OCI-LY1 (cell line): ENCODE data around the gene RPL7A.

ENCODE experiments used
- H2AFZ ChIP-seq: fragments of 200-600 bp; sonication (generic), shearing (Covaris generic); 2 replicates; pipeline ENCODE4 v1.6.0; 2014; ENCODE audit warnings: antibody characterized with exemption, mild to moderate bottlenecking, low read length
- H3F3A ChIP-seq: fragments of 200-600 bp; sonication (generic), shearing (Covaris generic); 2 replicates; pipeline ENCODE4 v1.6.0; 2014; ENCODE audit warnings: mild to moderate bottlenecking, antibody characterized with exemption, low read length, moderate library complexity; ENCODE audit not compliant: insufficient read depth
- H3K27ac ChIP-seq: fragments of 200-600 bp; sonication (generic); 2 replicates; pipeline ENCODE4 v1.5.1; 2014; ENCODE audit warnings: low read length, mixed run types, mild to moderate bottlenecking, low read depth; ENCODE audit not compliant: poor library complexity, severe bottlenecking
- H3K27me3 ChIP-seq: fragments of 200-600 bp; sonication (generic); 2 replicates; pipeline ENCODE4 v1.6.0; 2014; ENCODE audit warnings: antibody characterized with exemption, mild to moderate bottlenecking, low read length, moderate library complexity; ENCODE audit not compliant: insufficient read depth
- H3K36me3 ChIP-seq: fragments of 200-600 bp; sonication (generic); 2 replicates; pipeline ENCODE4 v1.6.1; 2014; ENCODE audit warnings: mild to moderate bottlenecking, antibody characterized with exemption, low read length, moderate library complexity, mixed read lengths; ENCODE audit not compliant: insufficient read depth
- H3K4me1 ChIP-seq: fragments of 200-600 bp; sonication (generic); 2 replicates; pipeline ENCODE4 v1.5.1; 2014; ENCODE audit warnings: mild to moderate bottlenecking, low read length, moderate library complexity; ENCODE audit not compliant: insufficient read depth, severe bottlenecking
- H3K4me2 ChIP-seq: fragments of 200-600 bp; sonication (generic), shearing (Covaris generic); 2 replicates; pipeline ENCODE4 v1.6.1; 2014; ENCODE audit warnings: low read length
- H3K4me3 ChIP-seq: fragments of 200-600 bp; sonication (generic); 2 replicates; pipeline ENCODE4 v1.5.1; 2014; ENCODE audit warnings: low read length, low read depth, mild to moderate bottlenecking, mixed read lengths; ENCODE audit not compliant: poor library complexity, severe bottlenecking
- H3K79me2 ChIP-seq: fragments of 200-600 bp; shearing (Covaris generic); 2 replicates; pipeline ENCODE4 v1.6.1; 2016; ENCODE audit warnings: mixed run types, low read length, mixed read lengths; ENCODE audit not compliant: insufficient read depth
- H3K9ac ChIP-seq: fragments of 200-600 bp; sonication (generic), shearing (Covaris generic); 2 replicates; pipeline ENCODE4 v1.6.1; 2014; ENCODE audit warnings: mild to moderate bottlenecking, low read length, mixed read lengths
- H3K9me2 ChIP-seq: fragments of 200-600 bp; sonication (generic), shearing (Covaris generic); 2 replicates; pipeline ENCODE4 v1.6.1; 2014; ENCODE audit warnings: low read depth, mild to moderate bottlenecking, low read length, mixed read lengths
- H3K9me3 ChIP-seq: fragments of 200-600 bp; shearing (Covaris generic); 2 replicates; pipeline ENCODE4 v1.6.1; 2014; ENCODE audit warnings: low read length, mixed read lengths
- H4K20me1 ChIP-seq: fragments of 200-600 bp; sonication (generic), shearing (Covaris generic); 2 replicates; pipeline ENCODE4 v1.6.0; 2016; ENCODE audit warnings: mild to moderate bottlenecking, low read length; ENCODE audit not compliant: insufficient read depth
- EZH2 ChIP-seq: fragments of 200-600 bp; sonication (generic), shearing (Covaris generic); IDR thresholded peaks from 2 replicates; pipeline ENCODE4 v1.8.0; 2017; ENCODE audit warnings: borderline replicate concordance, mixed run types, mild to moderate bottlenecking, antibody characterized with exemption, low read length, moderate library complexity, mixed read lengths
- TF ChIP-seq, protein P1 (sequence below): fragments of 200-600 bp; sonication (generic), shearing (Covaris generic); IDR thresholded peaks from 2 replicates; pipeline ENCODE4 v1.5.1; 2017; ENCODE audit warnings: mild to moderate bottlenecking, antibody characterized with exemption, low read length, moderate library complexity, mixed read lengths

Gene RPL7A

DNA sequence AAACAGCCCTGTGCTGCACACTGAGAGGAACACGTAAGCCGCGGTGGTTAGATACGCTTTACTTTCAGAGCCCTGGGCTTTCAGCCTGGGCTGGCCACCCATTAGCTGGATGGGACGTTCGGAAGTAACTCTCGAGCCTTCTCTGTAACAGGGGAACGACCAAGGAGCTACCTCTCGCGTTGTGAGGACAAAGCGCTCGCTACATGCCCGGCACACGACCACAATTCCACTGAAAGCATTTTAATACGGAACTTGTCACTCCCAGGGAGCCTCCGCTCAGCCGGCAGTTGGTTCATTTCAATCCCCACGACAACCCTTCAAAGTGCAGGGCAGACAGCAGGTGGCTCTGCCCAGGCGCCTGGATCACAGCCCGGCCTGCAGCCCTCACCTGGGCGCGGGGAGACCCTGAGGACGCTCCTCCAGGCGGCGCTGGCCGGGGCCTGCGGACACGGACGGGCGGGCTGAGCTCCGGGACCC, 7.9 kb downstream of the RPL7A start:
- no peaks in the 10 kb centered on the region for H3K27me3 ChIP-seq
- peak overlapping the region; percentile 91 for H3K4me2 ChIP-seq
- H3K36me3 ChIP-seq = peaks cover 61% of the 10 kb centered on the region
- H3K27ac ChIP-seq = peak overlapping the region; percentile 49
- no peaks in the 10 kb centered on the region; the same call in 1 of the 2 replicates for H3K79me2 ChIP-seq
- no peaks in the 10 kb centered on the region for H3K9me3 ChIP-seq
- H2AFZ ChIP-seq = no peak overlapping the region
- H3K9ac ChIP-seq = peak overlapping the region; percentile 84
- peaks cover 16% of the 10 kb centered on the region for H3F3A ChIP-seq
- H3K4me1 ChIP-seq = peaks cover 29% of the 10 kb centered on the region
- H3K4me3 ChIP-seq = peak overlapping the region; percentile 90
- H4K20me1 ChIP-seq = no peaks in the 10 kb centered on the region
- no peaks in the 10 kb centered on the region for H3K9me2 ChIP-seq
- no peak for TF ChIP-seq EZH2
- TF ChIP-seq, protein P1, sequence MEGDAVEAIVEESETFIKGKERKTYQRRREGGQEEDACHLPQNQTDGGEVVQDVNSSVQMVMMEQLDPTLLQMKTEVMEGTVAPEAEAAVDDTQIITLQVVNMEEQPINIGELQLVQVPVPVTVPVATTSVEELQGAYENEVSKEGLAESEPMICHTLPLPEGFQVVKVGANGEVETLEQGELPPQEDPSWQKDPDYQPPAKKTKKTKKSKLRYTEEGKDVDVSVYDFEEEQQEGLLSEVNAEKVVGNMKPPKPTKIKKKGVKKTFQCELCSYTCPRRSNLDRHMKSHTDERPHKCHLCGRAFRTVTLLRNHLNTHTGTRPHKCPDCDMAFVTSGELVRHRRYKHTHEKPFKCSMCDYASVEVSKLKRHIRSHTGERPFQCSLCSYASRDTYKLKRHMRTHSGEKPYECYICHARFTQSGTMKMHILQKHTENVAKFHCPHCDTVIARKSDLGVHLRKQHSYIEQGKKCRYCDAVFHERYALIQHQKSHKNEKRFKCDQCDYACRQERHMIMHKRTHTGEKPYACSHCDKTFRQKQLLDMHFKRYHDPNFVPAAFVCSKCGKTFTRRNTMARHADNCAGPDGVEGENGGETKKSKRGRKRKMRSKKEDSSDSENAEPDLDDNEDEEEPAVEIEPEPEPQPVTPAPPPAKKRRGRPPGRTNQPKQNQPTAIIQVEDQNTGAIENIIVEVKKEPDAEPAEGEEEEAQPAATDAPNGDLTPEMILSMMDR = no peak

DNA sequence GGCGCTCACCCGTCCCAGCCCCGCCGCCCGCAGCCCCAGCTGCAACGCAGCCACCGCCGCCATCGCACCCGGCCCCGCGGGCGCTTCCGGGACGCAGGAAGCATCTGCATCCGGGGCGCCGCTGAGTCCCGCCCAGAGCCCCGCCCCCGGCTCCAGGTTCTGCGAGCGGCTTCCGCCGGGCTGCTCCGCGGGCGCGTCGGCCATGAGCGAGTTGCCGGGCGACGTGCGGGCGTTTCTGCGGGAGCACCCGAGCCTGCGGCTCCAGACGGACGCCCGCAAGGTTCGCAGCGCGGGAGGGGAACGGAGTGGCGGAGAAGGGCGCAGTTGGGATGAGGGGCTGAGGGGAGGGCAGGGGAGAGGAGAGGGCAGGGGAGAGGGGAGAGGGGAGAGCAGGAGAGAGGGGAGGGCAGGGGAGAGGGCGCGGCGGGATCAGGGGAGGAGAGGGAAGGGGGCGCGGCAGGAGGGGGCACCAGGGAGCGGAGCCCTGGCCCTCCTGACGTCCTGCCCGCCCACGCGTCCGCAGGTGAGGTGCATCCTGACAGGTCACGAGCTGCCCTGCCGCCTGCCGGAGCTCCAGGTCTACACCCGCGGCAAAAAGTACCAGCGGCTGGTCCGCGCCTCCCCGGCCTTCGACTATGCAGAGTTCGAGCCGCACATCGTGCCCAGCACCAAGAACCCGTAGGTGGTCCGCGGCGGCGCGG, 8.5 kb downstream of the RPL7A start, which contains the start of the genes SURF1 and SURF2:
Gene SURF1 (minus strand): TSS at position 97 of the 701 bp plus-strand sequence. CDS start 34 bp downstream, at position 63.
Gene SURF2 (plus strand): TSS at position 160 of the 701 bp plus-strand sequence. CDS start 43 bp downstream, at position 203.
- no peaks in the 10 kb centered on the region for H3K9me2 ChIP-seq
- H3K9ac ChIP-seq = peak within 1 kb of the TSS; percentile 84
- H3K4me1 ChIP-seq = peaks cover 29% of the 10 kb centered on the region
- no peaks in the 10 kb centered on the region for H3K27me3 ChIP-seq
- H3F3A ChIP-seq = peaks cover 13% of the 10 kb centered on the region
- TF ChIP-seq, protein P1 = peak; percentile 27; the same call in 1 of the 2 replicates
- TF ChIP-seq EZH2 = no peak
- peak within 1 kb of the TSS; percentile 90 for H3K4me3 ChIP-seq
- H3K36me3 ChIP-seq = peaks cover 61% of the 10 kb centered on the region
- H3K4me2 ChIP-seq = peak within 1 kb of the TSS; percentile 95
- no peaks in the 10 kb centered on the region; the same call in 1 of the 2 replicates for H3K79me2 ChIP-seq
- no peaks in the 10 kb centered on the region for H3K9me3 ChIP-seq
- no peak within 1 kb of the TSS for H2AFZ ChIP-seq
- H4K20me1 ChIP-seq = no peaks in the 10 kb centered on the region
- peak within 1 kb of the TSS; percentile 49 for H3K27ac ChIP-seq

DNA sequence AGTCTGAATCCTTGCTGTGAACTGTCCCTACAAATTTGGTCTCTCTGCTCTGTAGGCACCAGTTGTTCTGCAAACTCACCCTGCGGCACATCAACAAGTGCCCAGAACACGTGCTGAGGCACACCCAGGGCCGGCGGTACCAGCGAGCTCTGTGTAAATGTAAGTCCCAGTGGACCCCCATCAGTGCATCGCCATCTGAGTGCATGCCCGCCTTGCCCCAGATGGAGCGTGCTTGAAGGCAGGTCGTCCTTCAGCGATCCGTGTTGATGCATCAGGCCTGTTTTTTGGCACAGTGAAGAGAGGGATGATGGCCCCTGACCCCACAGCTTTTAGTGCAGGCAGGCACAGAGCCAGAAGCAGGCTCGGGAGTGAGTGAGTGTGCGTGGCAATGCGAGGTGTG, 9.6 kb downstream of the RPL7A start:
- peak overlapping the region; percentile 90 for H3K4me3 ChIP-seq
- H3K36me3 ChIP-seq = peaks cover 61% of the 10 kb centered on the region
- H3K79me2 ChIP-seq = no peaks in the 10 kb centered on the region; the same call in 1 of the 2 replicates
- H3K9me2 ChIP-seq = no peaks in the 10 kb centered on the region
- H3K4me1 ChIP-seq = peaks cover 29% of the 10 kb centered on the region
- peak overlapping the region; percentile 95 for H3K4me2 ChIP-seq
- peak overlapping the region; percentile 80; the same call in 1 of the 2 replicates for H3K9ac ChIP-seq
- H3K27ac ChIP-seq = no peak overlapping the region
- peaks cover 9% of the 10 kb centered on the region for H3F3A ChIP-seq
- TF ChIP-seq, protein P1 = no peak
- TF ChIP-seq EZH2 = no peak
- no peak overlapping the region for H2AFZ ChIP-seq
- H3K9me3 ChIP-seq = no peaks in the 10 kb centered on the region
- no peaks in the 10 kb centered on the region for H4K20me1 ChIP-seq
- no peaks in the 10 kb centered on the region for H3K27me3 ChIP-seq
